HG02885 (cell line): ENCODE measurements around the gene HMOX1.

Source experiments
- ATAC-seq: cut with Tn5 transposase; IDR thresholded peaks from one replicate; pipeline ENCODE4 v1.9.1; 2021; ENCODE audit warnings: mild to moderate bottlenecking; ENCODE audit not compliant: unreplicated experiment, poor library complexity

The HMOX1 gene

GRCh38 chr22:35380537-35381423 lies at the start of gene HMOX1:
TSS of gene HMOX1 (plus strand) at chr22:35381096. CDS start at chr22:35381174, 78 bp downstream.
- peak; percentile 75 for ATAC-seq

GRCh38 chr22:35332278-35332677 lies 48.6 kb upstream of the HMOX1 start:
- no peak for ATAC-seq

GRCh38 chr22:35333220-35333619 lies 47.7 kb upstream of the HMOX1 start:
- ATAC-seq: no peak

GRCh38 chr22:35334004-35334403 lies 46.9 kb upstream of the HMOX1 start:
- ATAC-seq: no peak

GRCh38 chr22:35335468-35335867 lies 45.4 kb upstream of the HMOX1 start:
- no peak for ATAC-seq

- no peak for ATAC-seq
Measured at GRCh38 chr22:35335936-35336781, 44.7 kb upstream of the HMOX1 start.

- ATAC-seq: no peak
Measured at GRCh38 chr22:35337932-35338331, 43.0 kb upstream of the HMOX1 start.

GRCh38 chr22:35341090-35341874 lies 39.6 kb upstream of the HMOX1 start:
- ATAC-seq: no peak

- ATAC-seq: no peak
Measured at GRCh38 chr22:35342390-35342789, 38.5 kb upstream of the HMOX1 start.

GRCh38 chr22:35343664-35344550 lies 37.0 kb upstream of the HMOX1 start:
- ATAC-seq: no peak

- ATAC-seq: no peak
Measured at GRCh38 chr22:35344956-35345690, 35.8 kb upstream of the HMOX1 start.

GRCh38 chr22:35345808-35346505 lies 34.9 kb upstream of the HMOX1 start:
- no peak for ATAC-seq

GRCh38 chr22:35346596-35347220 lies 34.2 kb upstream of the HMOX1 start:
- ATAC-seq: no peak

GRCh38 chr22:35347462-35347861 lies 33.4 kb upstream of the HMOX1 start:
- ATAC-seq: no peak

GRCh38 chr22:35348026-35348590 lies 32.8 kb upstream of the HMOX1 start:
- no peak for ATAC-seq

- no peak for ATAC-seq
Measured at GRCh38 chr22:35348703-35349102, 32.2 kb upstream of the HMOX1 start.

- no peak for ATAC-seq
Measured at GRCh38 chr22:35349368-35349703, 31.6 kb upstream of the HMOX1 start.
